BJ (cell line): ENCODE measurements around the gene MS4A6E. TPM values are rescaled to one million over a fixed set of nuclear protein-coding genes. Genes with fewer than 3 reads are reported as not detected.
"Not testable (repeated sequence)": the region's sequence is repeated elsewhere in the genome, so short reads cannot be mapped to it uniquely, and the experiment has no call there.

Source experiments
- CTCF ChIA-PET: fragments of 350-600 bp; formaldehyde crosslinking; extraction: SDS; loops from one replicate; lab custom pipeline; 2021; ENCODE audit warnings: antibody characterized with exemption, inconsistent platforms; lab: Yijun Ruan, JAX
- POLR2A ChIA-PET: fragments of 300-600 bp; sonication (Branson Sonifier 250); formaldehyde crosslinking; extraction: SDS; loops from one replicate; lab custom pipeline; 2021; ENCODE audit warnings: antibody characterized with exemption; lab: Charles Lee
- DNase-seq: peaks from one replicate; pipeline ENCODE4 v3.0.0-alpha.2; 2011; ENCODE audit warnings: low read depth
- H3K27me3 ChIP-seq: 2 replicates; pipeline ENCODE4 v1.6.0; 2011; ENCODE audit warnings: low read length; ENCODE audit not compliant: control insufficient read depth, insufficient read depth
- H3K36me3 ChIP-seq: 2 replicates; pipeline ENCODE4 v1.5.1; 2011; ENCODE audit warnings: low read length; ENCODE audit not compliant: control insufficient read depth, insufficient read depth
- H3K4me3 ChIP-seq: 2 replicates; pipeline ENCODE4 v1.5.1; 2011; ENCODE audit warnings: low read depth, mild to moderate bottlenecking, control low read depth, low read length
- polyA minus RNA-seq: library from RNA; depleted of rRNA, polyadenylated mRNA; stranded (reverse); fragments of >200 nt; gene quantifications from 2 replicates; pipeline ENCODE4 v1.2.3, GENCODE V29; 2011; rRNA and poly(A)+ RNA removed
- polyA plus RNA-seq: library from polyadenylated mRNA; depleted of rRNA; stranded (reverse); fragments of >200 nt; gene quantifications from 2 replicates; pipeline ENCODE4 v1.2.3, GENCODE V29; 2011; rRNA removed
- TF ChIP-seq, protein P1 (sequence below): IDR thresholded peaks from 2 replicates; pipeline ENCODE4 v1.5.1; 2011; ENCODE audit warnings: low read depth, mild to moderate bottlenecking, control low read depth, inconsistent platforms, low read length, moderate library complexity; ENCODE audit not compliant: insufficient read depth

MS4A6E gene, protein sequence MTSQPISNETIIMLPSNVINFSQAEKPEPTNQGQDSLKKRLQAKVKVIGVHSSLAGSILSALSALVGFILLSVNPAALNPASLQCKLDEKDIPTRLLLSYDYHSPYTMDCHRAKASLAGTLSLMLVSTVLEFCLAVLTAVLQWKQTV
- polyA plus RNA-seq (not detected in 2 replicates), polyA minus RNA-seq (not detected in 2 replicates)

DNA sequence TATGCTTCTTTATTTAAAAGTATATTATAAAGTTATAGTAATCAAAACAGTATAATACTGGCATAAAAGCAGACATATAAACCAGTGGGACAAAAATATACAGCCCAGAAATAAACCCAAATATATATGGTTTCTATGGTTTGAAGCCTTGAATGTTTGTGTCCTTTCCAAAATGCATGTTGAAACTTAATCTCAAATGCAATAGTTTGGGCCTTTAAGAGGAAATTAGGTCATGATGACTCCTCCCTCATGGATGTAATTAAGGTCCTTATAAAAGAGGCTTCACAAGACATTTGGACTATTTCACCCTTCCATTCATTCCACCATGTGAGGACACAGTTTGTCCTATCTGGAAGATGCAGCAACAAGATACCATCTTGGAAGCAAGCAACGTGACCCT, at the start of gene MS4A6E:
Gene MS4A6E, plus strand, starts transcription at position 301 of the 400 bp plus-strand sequence. CDS start 7,641 bp downstream, outside the sequence.
- no peak within 1 kb of the TSS for H3K4me3 ChIP-seq
- TF ChIP-seq, protein P1, sequence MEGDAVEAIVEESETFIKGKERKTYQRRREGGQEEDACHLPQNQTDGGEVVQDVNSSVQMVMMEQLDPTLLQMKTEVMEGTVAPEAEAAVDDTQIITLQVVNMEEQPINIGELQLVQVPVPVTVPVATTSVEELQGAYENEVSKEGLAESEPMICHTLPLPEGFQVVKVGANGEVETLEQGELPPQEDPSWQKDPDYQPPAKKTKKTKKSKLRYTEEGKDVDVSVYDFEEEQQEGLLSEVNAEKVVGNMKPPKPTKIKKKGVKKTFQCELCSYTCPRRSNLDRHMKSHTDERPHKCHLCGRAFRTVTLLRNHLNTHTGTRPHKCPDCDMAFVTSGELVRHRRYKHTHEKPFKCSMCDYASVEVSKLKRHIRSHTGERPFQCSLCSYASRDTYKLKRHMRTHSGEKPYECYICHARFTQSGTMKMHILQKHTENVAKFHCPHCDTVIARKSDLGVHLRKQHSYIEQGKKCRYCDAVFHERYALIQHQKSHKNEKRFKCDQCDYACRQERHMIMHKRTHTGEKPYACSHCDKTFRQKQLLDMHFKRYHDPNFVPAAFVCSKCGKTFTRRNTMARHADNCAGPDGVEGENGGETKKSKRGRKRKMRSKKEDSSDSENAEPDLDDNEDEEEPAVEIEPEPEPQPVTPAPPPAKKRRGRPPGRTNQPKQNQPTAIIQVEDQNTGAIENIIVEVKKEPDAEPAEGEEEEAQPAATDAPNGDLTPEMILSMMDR: no peak
- POLR2A ChIA-PET: no interaction called here
- CTCF ChIA-PET: no interaction called here
- H3K36me3 ChIP-seq: no peaks in the 10 kb centered on the region
- H3K27me3 ChIP-seq: no peaks in the 10 kb centered on the region
- no peak for DNase-seq

DNA sequence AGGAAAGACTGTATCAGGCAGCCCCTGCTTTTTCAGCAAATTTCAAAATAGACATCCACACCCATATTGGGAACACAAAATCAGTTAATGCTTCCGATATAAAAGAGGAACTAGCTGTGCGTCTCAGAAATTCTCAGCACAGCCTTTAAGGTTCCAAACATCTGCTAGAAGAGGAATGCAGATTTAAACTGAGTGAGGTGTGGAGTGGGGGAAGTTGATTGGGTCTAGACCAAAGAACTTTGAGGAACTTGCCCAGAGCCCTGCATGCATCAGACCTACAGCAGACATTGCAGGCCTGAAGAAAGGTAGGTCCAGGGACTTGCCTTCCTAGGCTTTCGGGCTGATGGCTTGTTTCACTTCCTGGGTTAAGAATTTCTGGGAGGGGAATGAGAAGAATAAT, 46.6 kb upstream of the MS4A6E start, which contains the start of gene MS4A4A:
Gene MS4A4A, plus strand, starts transcription at position 255 of the 400 bp plus-strand sequence. Its CDS starts 10 bp downstream, at position 265.
- ChIA-PET CTCF (no interaction called here), POLR2A (no interaction called here)
- Histone ChIP-seq H3K4me3 (no peak within 1 kb of the TSS), H3K27me3 (no peaks in the 10 kb centered on the region), H3K36me3 (no peaks in the 10 kb centered on the region)
- no peak for DNase-seq
- TF ChIP-seq, protein P1: no peak

DNA sequence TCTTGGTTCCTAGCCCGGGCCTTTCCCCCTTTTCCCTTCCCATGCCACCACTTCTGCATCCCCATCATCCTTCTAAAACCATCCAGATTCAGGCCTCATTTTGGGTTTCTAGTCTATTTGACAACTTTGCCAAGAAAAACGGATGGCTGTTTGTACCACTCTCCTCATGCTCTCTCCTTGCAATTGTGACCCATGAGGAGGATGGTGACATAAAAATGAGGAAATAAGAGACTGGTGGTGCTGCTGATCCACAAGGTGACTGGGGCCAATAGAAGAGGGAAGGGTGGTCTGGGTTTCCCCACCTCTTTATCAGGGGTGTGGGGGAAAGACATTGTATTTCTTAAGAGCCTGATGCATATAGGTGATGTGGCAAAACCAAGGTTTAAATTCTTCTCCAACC, 45.6 kb upstream of the MS4A6E start:
- no peak overlapping the region for H3K4me3 ChIP-seq
- POLR2A ChIA-PET: no interaction called here
- TF ChIP-seq, protein P1: no peak
- no peaks in the 10 kb centered on the region for H3K36me3 ChIP-seq
- CTCF ChIA-PET: no interaction called here
- no peak for DNase-seq
- no peaks in the 10 kb centered on the region for H3K27me3 ChIP-seq

DNA sequence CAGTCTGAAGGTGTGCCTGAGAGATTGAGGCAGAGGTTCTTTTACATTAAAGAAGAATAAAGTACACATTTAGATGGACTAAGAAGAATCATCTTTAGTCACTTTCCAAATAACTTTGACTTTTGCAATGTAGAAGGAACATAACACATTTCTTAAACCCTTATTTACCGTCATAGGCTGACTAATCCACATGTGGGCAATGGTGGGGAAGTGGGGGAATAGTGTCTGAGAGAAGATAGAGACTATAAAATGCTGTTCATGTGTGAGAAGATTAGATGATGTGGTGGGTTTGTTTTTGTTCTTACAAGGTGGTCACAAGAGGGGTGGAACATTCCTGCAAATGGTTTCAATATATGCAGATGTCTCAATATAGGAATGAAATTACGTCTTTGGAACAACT, 44.8 kb upstream of the MS4A6E start:
- Histone ChIP-seq H3K27me3 (no peaks in the 10 kb centered on the region), H3K36me3 (no peaks in the 10 kb centered on the region), H3K4me3 (no peak overlapping the region)
- POLR2A ChIA-PET: no interaction called here
- CTCF ChIA-PET: interaction anchor here (2.2 kb wide), 1 partner anchor 17 kb away, joined by 6 read pairs; no protein-coding TSS in a partner anchor
- no peak for DNase-seq
- TF ChIP-seq, protein P1: no peak

DNA sequence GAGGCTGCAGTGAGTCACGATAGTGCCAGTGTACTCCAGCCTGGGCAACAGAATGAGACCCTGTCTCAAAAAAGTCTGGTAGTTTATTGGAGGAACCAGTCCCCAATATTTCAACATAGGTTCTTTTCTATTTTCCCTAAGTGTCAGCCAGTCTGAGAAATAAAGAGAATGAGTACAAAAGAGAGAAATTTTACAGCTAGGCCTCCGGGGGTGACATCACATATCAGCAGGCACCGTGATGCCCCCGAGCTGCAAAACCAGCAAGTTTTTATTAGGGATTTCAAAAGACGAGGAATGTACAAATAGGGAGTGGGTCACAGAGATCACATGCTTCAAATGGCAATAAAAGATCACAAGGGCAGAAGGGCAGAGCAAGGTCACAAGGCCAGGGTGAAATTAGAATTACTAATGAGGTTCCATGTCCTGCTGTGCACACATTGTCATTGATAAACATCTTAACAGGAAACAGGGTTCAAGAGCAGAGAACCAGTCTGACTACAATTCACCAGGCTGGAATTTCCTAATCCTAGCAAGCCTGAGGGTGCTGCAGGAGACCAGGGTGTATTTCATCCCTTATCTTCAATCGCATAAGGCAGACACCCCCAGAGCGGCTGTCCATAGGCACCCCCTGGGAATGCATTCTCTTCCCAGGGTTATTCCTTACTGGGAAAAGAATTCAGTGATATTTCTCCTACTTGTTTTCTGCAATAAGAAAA, 41.5 kb upstream of the MS4A6E start:
- H3K27me3 ChIP-seq, H3K36me3 ChIP-seq, DNase-seq, POLR2A ChIA-PET, CTCF ChIA-PET, H3K4me3 ChIP-seq: not testable (repeated sequence)
